ENCODE results near the gene PPP1R9B.

The PPP1R9B gene

DNA sequence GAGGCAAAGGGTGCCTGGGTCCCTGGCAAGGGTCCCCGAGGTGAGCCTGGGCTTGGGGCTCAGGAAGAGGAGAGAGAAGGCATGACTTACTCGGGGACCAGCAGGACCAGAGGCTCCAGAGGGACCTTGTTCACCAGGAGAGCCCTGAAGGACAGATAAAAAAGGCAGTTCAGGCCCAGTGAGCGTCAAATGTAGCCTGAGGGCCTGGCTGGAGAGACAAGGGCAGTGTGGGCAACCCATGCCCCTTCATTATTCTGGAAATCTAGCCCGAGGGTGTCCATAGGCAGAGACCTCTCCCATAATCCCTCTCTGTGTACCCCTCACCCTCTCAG is 36.9 kb upstream of the PPP1R9B start:
- DNase-seq (ENCODE audit: low read depth) = no peak

DNA sequence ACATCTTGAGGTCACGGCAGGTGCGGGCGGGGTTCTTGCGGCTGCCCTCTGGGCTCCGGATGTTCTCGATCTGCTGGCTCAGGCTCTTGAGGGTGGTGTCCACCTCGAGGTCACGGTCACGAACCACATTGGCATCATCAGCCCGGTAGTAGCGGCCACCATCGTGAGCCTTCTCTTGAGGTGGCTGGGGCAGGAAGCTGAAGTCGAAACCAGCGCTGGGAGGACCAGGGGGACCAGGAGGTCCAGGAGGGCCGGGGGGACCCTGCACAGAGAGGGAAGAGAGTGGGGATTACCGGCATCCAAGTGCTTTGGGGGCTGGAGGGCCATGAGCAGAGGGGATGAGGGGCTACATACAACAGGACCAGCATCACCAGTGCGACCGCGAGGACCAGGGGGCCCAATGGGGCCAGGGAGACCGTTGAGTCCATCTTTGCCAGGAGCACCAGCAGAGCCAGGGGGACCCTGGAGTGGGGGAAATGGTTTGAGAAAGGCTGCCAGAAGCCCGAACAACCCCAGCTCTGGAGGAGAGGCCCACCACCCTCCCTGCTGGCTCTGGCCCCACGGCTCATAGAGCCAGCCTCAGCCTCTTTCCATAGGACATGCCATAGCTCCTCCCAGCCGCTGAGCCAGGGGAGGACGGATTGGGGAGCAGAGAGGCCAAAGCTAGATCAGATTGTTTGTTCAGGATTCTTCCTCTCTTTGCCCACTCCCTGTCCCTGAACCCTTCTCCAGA is 36.4 kb upstream of the PPP1R9B start:
- no peak for DNase-seq (ENCODE audit: low read depth)

DNA sequence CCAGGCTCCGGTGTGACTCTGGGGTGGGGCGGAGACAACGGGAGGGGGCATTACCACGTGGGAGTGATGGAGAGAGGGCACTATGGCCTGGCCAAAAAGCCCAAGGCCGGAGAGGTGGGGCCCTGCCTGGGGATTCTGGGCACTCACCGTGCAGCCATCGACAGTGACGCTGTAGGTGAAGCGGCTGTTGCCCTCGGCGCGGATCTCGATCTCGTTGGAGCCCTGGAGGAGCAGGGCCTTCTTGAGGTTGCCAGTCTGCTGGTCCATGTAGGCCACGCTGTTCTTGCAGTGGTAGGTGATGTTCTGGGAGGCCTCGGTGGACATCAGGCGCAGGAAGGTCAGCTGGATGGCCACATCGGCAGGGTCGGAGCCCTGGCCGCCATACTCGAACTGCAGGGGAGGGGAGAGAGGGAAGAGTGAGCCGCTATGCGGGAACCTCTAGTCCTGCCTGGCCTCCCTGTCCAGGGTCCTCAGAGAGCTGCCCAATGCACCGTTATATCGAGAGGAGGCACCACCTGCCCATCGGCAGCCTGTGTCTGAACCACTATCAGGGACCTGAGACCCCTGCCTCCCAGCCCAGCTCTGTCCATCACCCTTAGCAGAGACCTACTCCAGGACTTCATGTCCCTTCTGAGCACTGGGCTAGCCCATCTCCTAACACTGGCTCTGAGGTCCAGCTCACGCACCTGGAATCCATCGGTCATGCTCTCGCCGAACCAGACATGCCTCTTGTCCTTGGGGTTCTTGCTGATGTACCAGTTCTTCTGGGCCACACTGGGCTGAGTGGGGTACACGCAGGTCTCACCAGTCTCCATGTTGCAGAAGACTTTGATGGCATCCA is 35.4 kb upstream of the PPP1R9B start:
- DNase-seq (ENCODE audit: low read depth) = no peak

DNA sequence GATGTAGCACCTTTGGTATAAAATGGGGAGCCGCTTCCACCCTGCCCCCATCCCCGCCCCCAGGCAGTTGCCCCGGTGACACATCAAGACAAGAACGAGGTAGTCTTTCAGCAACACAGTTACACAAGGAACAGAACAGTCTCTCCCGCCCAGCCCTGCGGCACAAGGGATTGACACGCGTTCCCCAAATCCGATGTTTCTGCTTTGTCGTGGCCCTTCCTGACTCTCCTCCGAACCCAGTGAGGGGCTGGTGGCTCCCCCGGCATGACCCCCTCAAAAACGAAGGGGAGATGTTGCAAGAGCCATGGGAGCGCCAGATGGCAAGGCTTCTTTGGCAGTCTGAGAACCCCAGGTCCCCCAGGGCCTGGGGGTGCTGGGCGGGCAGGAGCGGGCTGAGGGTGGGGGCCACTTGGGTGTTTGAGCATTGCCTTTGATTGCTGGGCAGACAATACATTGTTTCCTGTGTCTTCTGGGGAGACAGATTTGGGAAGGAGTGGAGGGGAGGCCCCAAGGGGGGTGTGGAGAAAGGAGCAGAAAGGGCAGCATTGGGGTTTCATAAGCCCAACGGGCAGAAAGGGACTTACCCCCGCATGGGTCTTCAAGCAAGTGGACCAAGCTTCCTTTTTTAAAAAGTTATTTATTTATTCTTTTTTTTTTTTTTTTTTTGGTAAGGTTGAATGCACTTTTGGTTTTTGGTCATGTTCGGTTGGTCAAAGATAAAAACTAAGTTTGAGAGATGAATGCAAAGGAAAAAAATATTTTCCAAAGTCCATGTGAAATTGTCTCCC is 34.3 kb upstream of the PPP1R9B start:
- DNase-seq (ENCODE audit: low read depth) = peak; percentile 82

DNA sequence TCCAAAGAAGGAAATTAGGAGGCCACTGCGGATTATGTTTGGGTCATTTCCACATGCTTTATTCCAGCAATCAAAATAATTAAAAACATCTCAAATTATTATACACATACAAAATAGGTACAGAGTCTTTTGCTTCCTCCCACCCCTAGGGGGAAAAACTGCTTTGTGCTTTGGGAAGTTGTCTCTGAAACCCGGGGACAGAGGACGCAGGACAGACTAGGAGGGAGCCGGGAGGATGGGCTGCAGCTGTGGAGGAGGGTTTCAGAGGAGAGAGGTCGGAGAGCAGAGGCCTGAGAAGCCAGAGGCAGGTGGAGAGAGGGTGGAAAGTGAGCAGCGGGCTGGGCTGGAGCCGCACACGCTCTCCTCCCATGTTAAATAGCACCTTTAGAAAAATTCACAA is 33.6 kb upstream of the PPP1R9B start:
- DNase-seq (ENCODE audit: low read depth) = peak; percentile 58

DNA sequence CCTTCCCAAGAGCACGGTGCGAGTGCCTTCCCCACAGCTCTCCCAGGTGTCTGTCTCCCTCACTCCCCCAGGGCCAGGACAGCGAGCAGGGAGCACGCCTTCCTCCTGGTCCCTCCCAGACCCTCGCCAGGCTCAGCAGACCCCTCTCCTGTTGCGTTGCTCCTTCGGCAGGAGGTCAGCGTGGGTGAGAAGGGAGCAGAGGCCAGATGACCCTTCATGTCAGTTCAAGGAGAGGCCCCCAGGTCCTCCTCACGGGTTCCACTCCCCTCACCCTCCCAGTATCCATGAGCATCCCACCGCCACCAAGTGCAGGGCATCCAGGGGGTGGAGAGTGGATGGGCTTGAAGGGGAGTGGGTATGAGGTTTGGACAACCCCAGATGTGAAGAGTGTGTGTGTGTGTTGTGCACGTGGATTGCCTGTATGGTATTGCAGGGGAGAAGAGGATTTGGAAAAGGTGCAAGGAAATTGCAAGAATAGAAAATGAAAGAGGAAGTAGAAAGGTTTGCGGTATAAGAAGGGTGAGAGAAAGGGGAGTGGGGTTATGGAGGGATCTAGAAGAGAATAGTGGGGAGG is 33.0 kb upstream of the PPP1R9B start:
- DNase-seq (ENCODE audit: low read depth) = no peak

DNA sequence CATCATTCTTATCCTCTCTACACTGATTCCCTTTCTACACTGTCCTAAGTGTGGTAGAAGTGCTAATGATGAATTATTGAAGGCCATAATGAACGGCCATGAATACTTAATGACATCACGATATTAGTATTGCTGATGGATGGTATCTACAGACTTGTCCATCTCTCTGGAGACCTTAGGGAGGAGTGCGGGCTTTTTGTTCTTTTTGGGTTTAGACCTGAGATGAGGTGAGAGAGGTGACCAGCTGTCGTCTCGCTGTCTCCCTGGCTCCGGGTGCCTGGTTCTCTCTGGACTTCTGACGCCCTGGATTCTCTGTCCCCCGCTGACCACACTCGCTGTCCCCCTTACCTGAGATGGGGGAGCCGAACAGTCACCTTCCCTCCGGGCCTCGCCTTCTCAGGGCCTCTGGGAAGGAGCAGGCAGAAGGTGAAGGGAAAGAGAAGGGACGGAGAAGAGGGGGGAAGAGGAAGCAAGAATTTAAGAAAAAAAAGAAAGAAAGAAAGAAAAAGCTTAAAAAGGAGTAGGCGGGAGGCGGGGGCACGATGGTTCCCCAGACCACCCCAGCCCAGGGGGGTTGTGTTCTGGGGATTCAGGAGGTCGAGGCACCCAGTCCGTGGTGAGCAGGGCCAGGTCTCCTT is 32.4 kb upstream of the PPP1R9B start:
- no peak for DNase-seq (ENCODE audit: low read depth)

DNA sequence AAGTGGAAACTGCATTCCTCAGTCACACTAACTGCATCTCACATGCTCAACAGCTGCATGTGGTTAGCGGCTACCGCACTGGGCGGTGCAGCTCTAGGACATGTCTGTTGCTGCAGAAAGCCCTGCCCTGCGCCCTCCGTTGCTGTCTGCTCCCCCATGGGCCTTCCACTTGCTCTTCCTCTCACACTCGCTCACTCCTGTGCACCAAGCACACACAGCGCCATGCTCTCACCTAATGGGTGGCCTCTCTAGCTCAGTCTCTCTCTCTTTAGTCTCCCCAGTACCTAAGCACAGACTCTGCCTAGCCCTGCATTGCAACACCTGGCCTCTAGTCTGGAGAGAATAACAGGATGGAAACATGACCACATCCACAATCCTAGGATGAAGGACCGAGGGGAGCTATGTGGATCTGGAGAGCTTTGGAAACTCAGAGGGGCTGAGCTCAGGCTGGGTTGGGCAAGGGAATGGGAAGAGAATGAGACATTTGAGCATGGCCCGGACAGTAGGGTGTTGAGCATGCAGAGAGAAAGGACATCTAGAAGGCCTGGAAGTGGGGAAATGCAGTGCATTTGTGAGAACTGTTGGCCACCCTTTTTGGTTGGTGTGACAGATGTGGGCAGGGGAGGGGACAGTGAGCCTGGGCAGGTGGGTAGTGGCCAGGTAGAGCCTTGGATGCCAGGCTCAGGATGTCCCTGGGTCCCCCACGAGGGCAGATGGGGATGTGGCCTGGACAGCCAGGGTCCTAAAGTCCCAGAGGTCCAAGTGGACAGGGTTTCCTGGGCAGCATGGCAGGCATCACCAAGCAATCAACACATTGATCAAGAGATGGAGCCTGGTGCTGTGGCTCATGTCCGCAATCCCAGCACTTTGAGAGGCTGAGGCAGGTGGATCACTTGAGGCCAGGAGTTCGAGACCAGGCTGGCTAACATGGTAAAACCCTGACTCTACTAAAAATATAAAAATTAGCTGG is 31.4 kb upstream of the PPP1R9B start:
- DNase-seq (ENCODE audit: low read depth) = peak; percentile 39

DNA sequence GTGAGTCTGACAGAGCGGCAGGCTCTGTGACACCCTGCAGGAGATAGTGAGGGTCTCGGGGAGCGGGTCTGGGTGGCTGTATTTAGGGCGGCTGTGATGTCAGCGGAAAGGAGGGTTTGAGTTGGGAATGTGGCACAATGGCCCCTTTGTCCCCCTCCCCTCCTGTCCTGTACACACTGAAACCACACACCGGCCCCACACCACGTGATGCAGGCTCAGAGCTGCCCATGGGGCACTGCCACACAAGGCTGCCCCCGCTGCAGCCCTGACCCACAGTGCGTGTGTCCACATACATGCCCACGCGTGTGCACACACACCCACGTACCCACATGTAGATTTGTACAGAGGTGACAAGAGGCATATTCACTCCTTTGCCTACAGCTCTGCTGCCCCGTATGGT is 30.7 kb upstream of the PPP1R9B start:
- DNase-seq (ENCODE audit: low read depth) = no peak

DNA sequence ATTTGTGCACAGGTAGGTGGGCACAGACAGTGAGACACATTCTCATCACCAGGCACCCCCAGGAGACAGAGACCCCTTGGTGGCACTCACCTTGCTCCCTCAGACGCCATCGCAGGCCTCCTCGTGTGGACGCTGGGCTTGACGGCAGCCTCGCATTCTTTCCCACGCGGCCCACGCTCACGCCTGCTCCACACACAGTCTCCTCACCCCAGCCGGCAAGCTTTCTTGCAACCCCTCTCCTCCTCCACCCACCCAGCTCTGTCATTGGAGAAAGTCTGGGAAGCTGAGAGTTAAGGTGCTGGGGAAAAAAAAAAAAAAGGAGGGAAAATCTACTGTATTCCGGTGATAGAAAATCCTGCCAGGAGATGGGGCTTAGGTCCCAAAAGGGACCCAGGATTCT is 30.1 kb upstream of the PPP1R9B start:
- no peak for DNase-seq (ENCODE audit: low read depth)

DNA sequence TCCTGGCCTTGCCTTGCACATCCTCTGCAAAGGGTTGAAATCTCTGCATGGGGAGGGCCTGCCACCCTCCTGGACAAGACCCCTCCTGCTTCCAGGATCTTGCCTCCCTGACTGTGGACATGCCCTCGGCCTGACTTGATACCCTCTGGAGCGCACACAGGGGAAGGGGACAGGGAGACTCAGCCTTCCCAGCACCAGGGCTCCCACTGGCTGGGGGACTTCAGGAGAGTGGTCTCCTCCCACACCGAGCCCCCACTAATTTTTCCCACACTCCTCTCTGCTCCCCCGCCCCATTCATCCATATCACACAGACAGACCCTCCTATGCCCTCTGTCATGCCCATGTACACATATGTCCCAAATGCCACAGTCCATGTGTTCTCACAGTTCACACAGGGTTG is 29.6 kb upstream of the PPP1R9B start:
- no peak for DNase-seq (ENCODE audit: low read depth)

DNA sequence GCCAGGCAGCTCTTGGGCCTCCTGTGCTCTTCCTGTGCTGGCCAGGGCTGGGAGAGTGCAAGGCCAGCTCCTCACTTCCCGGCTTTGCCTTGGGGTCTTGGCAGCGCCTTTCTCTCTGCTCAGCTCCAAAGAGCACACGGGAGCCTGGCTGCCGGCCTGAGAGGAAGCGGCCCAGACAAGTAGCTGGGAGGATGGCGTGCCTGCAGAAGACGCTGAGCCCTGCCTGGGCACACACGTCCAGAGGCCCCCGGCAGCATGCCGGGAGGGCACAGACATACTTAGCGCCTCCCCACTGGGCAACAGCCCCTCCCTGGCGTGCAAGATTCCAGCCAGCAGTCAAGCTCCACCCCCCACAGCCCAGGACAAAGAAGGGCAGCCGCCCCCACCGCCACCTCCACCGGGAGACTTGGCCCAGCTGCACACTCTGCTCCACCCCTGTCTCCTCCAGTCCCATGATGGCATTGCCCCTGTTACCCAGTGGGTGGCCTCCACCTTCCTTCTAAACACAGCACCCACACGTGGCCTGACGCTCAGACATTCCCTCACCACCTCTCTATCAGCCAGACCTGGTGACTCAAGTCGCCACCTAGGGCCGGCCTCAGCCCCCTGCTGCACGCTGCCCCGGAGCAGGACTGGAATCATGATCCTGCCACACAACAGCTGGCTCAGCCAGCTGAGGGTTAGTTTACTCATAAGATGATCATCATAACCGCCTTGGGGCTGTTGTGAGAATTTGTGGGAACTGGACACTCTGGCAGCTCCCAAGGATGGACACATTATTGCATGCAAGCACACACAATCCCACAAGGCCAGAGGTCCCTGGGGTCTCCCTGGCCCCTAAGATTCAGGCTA is 27.7 kb upstream of the PPP1R9B start:
- peak; percentile 100 for DNase-seq (ENCODE audit: low read depth)

DNA sequence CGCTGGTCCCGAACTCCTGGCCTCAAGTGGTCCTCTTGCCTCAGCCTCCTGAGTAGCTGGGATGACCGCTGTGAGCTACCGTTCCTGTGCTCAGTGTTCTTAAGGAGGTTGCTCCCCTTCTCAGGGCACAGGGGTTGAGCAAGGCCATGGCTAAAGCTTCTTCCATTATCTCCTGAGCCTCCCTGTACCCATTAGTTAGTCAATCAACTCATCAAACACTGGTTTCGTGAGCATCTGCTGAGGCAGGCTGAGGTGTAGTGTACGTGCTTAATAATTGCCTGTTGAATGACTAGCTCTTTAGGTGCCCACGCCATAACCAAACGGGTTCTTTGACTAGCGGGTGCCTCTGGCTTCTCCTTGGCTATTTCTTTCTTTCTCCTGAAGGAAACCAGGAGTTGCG is 27.0 kb upstream of the PPP1R9B start:
- DNase-seq (ENCODE audit: low read depth) = no peak

DNA sequence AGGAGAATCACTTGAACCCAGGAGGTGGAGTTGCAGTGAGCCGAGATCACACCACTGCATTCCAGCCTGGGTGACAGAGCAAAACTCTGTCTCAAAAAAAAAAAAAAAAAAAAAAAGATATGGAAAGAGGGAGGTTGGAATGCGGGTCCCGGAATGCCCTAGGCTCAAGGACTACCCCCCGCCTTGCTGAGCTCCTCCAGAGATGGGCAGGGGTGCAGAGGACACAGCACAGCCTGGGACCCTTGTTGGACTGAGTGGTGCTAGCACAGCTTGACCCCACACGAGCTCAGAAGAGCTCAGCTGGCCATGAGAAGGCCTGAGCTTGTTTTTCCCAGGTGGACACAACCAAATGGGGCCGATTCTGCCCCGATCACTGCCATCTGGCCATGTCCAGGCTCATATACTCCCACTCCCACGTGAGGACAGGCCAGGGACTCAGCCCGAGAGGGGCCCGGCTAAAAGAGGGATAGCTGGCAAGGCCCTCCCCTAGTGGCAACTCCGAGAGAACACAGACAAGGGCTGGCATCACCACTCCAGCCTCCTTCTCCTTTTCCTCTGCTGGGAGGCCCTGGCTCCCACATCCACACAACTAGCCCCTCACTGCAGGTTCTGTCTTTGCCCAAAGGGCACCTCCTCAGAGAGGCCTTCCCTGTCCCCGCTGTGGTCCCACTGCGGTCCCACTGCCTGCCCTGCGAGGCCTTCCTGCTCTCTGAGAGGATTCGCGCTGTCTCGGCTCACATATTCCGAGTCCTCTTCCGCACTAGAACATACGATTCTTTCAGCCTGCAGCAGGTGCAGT is 26.3 kb upstream of the PPP1R9B start:
- DNase-seq (ENCODE audit: low read depth) = no peak

DNA sequence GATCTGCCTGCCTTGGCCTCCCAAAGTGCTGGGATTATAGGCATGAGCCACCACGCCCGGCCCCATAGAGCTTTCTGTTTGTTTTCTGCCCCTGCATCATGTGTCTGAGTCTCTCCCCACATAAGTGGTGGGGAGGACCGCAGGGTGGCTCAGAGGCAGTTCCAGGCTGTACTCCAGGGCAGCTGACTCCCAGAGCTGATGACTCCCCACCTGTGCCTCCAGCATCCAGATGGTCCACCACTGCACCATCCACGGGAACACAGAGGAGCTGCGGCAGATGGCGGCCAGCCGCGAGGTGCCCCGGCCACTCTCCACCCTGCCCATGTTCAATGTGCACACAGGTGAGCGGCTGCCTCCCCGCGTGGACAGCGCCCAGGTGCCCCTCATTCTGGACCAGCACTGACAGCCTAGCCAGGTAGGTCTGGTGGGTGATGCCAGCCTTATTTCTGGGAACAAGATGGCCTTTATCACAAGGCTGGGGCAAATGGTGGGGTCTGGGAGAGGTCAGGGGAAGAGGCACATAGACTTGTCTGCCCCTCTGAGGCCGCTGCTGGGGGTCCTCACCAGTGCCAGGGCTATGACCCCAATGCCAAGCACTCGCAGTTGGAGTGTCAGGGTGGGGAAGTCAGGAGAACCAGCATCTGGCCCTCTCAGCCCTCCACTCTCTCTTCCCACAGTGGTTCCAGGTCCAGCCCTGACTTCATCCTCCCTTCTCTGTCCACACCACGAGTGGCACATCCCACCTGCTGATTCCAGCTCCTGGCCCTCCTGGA is 24.7 kb upstream of the PPP1R9B start:
- peak; percentile 36 for DNase-seq (ENCODE audit: low read depth)

DNA sequence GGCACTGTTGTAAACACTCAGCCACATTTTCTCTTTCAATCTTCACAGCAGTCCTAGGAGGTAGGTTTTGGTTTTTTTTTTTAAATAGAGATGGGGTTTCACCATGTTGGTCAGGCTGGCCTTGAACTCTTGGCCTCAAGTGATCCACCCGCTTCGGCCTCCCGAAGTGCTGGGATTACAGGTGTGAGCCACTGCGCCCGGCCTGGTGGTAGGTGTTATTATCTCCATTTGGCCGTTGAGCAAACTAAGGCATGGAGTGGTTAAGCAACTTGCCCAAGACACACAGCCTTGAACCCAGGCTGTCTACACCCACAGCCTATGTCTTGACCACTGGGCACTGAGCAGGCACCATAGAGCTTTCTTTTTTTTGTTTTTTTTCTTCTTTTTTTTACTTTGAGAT is 24.0 kb upstream of the PPP1R9B start:
- no peak for DNase-seq (ENCODE audit: low read depth)

DNA sequence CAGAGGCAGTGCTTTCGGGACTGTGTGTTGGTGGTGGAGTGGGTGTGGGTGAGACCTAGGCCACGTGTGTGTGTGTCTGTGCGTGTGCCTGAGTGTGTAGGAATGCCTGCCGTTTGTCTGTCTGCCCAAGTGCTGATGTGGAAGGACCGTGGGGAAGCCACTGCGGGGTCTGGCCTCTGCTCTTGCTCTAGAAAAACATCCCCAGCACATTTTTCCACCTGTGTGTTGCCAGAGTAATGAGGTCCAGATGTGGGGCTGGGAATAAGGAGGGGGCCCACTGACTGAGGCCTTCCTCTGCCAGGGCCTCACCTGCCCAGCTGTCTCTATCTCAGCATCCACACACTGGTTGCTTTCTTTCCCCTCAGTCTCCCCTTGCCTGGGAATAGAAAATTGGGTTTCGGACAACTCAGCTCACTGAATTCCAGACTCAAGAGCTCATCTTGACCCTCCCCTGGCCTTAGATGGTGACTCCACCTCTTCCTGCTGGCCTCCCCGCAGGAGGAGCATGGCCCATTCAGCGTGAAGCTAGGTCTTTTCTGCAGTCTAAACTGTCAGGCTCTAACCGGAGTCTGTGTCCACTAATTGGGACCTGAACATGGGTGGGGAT is 23.0 kb upstream of the PPP1R9B start:
- peak; percentile 98 for DNase-seq (ENCODE audit: low read depth)

DNA sequence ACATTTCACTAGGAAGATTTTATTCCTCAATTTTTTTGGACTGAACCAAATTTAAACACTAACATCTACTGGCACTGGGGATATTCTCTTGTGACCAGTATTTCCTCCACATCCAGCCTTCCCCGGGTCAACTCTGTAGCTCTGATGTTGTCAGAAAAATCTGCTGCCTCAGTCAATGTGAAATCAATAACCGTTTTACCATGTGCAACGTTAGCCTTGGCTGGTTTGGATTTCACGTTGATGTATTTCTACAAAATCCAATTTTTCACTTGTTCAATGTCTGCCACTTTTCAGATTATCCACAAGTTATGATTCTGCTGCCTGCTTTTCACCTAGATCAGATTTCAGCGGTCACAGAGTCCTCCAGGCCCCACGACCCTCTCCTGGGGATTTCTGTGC is 22.5 kb upstream of the PPP1R9B start:
- no peak for DNase-seq (ENCODE audit: low read depth)

Measured in ELR (cell line).